ENCODE measurements around the gene RHBG. TPM values are rescaled to one million over a fixed set of nuclear protein-coding genes. Genes with fewer than 3 reads are reported as not detected.

Gene RHBG
- total and polyA plus RNA-seq, 2 of the 4 experiments (the other 2 are of a cell fraction) = not detected

- H4K8ac ChIP-seq (ENCODE audit: low read depth in 2 of 2, low read length in 2 of 2) = no peak overlapping the region
- no peak overlapping the region for H3K4me2 ChIP-seq (ENCODE audit: low read depth, low read length)
- H4K5ac ChIP-seq (ENCODE audit: low read depth, low read length) = no peak overlapping the region
- intact Hi-C loops (cut with micrococcal nuclease) (no loop called here), dilution Hi-C loops (cut with HindIII; ENCODE audit: low sequenced_read_pairs, unreplicated experiment) (no loop called here), in situ Hi-C loops (cut with MboI; ENCODE audit: low sequenced_read_pairs) (no loop called here)
- no peak overlapping the region for H2BK5ac ChIP-seq (ENCODE audit: low read depth, low read length, poor library complexity, severe bottlenecking)
- no peak overlapping the region for H2BK20ac ChIP-seq (ENCODE audit: low read depth, low read length)
- no peak for DNase-seq
- TF ChIP-seq RFX5 (IDR thresholded peaks at IDR 0.05; ENCODE audit: low read depth, low read length) (no peak), RAD21 (IDR thresholded peaks at IDR 0.05; ENCODE audit: low read length) (peak; percentile 27; the same call in 1 of the 2 replicates), CHD1 (IDR thresholded peaks at IDR 0.05; ENCODE audit: low read depth, low read length) (no peak), CTCF (conservative IDR thresholded peaks at IDR 0.05; ENCODE audit: low read depth, low read length) (peak; percentile 49), BHLHE40 (IDR thresholded peaks at IDR 0.05; ENCODE audit: low read depth, low read length) (no peak)
- TF ChIP-seq, protein P1, sequence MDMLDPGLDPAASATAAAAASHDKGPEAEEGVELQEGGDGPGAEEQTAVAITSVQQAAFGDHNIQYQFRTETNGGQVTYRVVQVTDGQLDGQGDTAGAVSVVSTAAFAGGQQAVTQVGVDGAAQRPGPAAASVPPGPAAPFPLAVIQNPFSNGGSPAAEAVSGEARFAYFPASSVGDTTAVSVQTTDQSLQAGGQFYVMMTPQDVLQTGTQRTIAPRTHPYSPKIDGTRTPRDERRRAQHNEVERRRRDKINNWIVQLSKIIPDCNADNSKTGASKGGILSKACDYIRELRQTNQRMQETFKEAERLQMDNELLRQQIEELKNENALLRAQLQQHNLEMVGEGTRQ (IDR thresholded peaks at IDR 0.05; ENCODE audit: low read depth, low read length) = no peak
- H3K4me1 ChIP-seq (ENCODE audit: control insufficient read depth, insufficient read depth, low read length) = no peaks in the 10 kb centered on the region
- ChIA-PET POLR2A (ENCODE audit: unreplicated experiment) (no interaction called here), CTCF (no interaction called here)
- no peaks in the 10 kb centered on the region; the same call in 1 of the 2 replicates for H3K9me3 ChIP-seq (ENCODE audit: control insufficient read depth, insufficient read depth, low read length)
- no peak overlapping the region for H3K23ac ChIP-seq (ENCODE audit: low read depth, low read length)
- no peak overlapping the region for H2AK9ac ChIP-seq (replicated peaks; ENCODE audit: low read depth, low read length, poor library complexity)
- no peaks in the 10 kb centered on the region; the same call in 1 of the 2 replicates for H4K20me1 ChIP-seq (ENCODE audit: insufficient read depth, low read length)
- no peaks in the 10 kb centered on the region for H3K79me1 ChIP-seq (ENCODE audit: low read depth in 1 of 2, low read length in 2 of 2)
- no peak overlapping the region for H2AK5ac ChIP-seq (ENCODE audit: low read depth, low read length)
- no peak overlapping the region for H2BK120ac ChIP-seq (ENCODE audit: low read depth, low read length)
- H3K9ac ChIP-seq (ENCODE audit: low read depth, low read length) = no peak overlapping the region
- peak; percentile 58; the same call in 1 of the 2 replicates for ATAC-seq (ENCODE audit: low read depth)
- no TSS peak for BruUV-seq (replicated peaks)
- no peak overlapping the region for H2AFZ ChIP-seq (replicated peaks; ENCODE audit: low read length, poor library complexity)
- no peak overlapping the region for H3K14ac ChIP-seq (replicated peaks; ENCODE audit: low read depth, low read length)
- H2BK15ac ChIP-seq (ENCODE audit: low read depth, low read length) = no peak overlapping the region
- no peaks in the 10 kb centered on the region for H3K9me1 ChIP-seq (ENCODE audit: insufficient read depth, low read length)
- no peak overlapping the region for H3K4me3 ChIP-seq (ENCODE audit: insufficient read depth, low read depth, low read length)
- H4K91ac ChIP-seq (ENCODE audit: insufficient read depth, low read depth, low read length) = no peak overlapping the region
- 22% methylated on average over 10 of the region's 22 CpGs; no CpG with 5 or more reads in 1 of the 2 experiments for WGBS, 2 experiments (ENCODE audit: extremely low coverage in 2 of 2, insufficient read length in 1 of 2)
- H3K18ac ChIP-seq (ENCODE audit: low read depth, low read length) = no peak overlapping the region
- H3K36me3 ChIP-seq (ENCODE audit: control insufficient read depth, insufficient read depth, low read length) = no peaks in the 10 kb centered on the region
- H3K27ac ChIP-seq (ENCODE audit: insufficient read depth, low read length) = no peak overlapping the region
- no peak overlapping the region for H3K56ac ChIP-seq (ENCODE audit: extremely low read depth, insufficient read depth, low read length)
- peaks cover 55% of the 10 kb centered on the region for H3K27me3 ChIP-seq (ENCODE audit: control insufficient read depth, insufficient read depth, low read length)
- H3K4ac ChIP-seq (ENCODE audit: low read depth, low read length) = no peak overlapping the region
Observed at GRCh38 chr1:156356875-156357534, 12.0 kb upstream of the RHBG start.

Data from IMR-90 (cell line).